Embryonic facial prominence (tissue), 1 donor: ENCODE data around the gene SH3RF1.

ENCODE experiments used
- DNase-seq: peaks from one replicate; pipeline ENCODE4 v3.0.0-alpha.2; 2016; ENCODE audit errors: extremely low spot score

SH3RF1 gene

DNA sequence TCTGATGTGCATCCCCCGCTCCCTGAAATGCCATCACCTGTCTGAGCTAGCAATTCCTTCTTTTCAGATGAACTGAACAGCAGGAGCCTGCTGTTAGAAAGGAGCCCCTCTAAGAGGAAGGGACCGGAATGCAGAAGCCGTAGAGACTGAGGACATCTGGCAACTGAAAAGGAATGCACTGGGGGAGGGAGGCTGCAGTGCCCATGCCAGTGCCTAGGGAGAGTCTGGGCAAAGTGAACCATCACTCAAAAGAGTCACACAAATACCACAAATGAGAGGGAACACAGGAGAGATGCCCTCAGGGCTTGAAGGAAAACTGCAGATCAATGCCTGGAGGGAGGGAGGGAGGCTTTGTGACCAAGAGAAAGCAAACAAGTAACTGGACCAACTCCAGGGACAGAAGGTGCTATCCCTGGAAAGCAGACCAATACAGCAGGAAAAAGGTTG is 166.8 kb downstream of the SH3RF1 start:
- DNase-seq, result no peak

DNA sequence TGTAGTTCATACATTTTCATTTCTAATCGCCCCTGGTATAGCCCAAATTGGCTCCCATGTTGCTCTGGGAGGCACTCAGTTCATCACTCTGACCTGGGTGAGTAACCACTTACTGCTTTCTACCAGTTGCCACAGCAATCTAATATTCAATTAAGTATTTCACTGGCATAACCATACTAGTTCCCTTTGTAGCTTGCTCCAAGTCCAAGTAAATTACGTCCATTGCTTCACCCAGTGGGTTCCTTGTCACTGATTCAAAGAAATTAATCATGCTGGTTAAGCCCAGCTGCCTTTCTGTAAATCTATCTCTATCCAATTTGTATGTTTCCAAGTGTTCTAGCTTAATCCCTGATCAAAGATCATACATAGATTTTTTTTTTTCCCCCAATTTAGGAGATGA is 168.7 kb downstream of the SH3RF1 start:
- no peak for DNase-seq

DNA sequence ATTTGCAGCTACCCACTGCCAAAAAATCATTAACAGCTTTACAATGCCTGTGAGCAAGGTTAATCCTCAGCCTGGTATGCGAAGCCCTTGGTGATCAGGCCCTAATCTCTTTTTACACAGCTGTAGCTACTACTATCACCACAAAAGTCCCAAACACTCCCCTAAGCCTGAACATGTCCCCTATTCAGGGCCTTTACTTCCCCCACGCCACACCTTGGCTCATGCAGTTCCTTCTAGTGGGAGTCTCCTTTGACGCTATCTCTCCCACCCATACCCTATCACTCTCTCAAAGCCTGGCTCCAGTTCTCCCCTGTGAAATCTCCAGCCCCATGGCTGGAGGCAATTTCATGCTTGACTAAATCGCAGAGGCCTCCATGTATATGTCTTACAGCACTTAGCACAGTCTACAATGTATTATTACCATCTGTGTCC is 170.1 kb downstream of the SH3RF1 start:
- DNase-seq, result no peak

DNA sequence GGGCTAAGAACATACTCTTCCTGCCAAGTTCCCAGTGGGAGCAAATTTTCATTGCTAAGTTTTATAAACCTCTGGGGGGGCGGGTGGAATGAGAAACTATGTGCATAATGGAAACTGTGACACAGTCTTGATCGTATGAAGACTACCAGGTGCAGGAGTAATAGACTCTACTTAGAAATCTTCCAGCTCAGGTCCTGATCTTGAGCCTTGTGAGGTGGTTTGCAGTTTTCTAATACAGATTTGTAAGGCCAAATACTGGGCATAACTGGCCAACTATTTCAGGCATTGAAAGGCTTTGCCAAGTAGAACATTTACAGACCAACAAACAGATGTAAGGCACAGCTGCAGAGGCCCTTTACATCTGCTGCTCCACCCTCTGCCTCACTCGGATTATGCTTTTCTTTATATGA is 171.0 kb downstream of the SH3RF1 start:
- DNase-seq, result peak; percentile 51

DNA sequence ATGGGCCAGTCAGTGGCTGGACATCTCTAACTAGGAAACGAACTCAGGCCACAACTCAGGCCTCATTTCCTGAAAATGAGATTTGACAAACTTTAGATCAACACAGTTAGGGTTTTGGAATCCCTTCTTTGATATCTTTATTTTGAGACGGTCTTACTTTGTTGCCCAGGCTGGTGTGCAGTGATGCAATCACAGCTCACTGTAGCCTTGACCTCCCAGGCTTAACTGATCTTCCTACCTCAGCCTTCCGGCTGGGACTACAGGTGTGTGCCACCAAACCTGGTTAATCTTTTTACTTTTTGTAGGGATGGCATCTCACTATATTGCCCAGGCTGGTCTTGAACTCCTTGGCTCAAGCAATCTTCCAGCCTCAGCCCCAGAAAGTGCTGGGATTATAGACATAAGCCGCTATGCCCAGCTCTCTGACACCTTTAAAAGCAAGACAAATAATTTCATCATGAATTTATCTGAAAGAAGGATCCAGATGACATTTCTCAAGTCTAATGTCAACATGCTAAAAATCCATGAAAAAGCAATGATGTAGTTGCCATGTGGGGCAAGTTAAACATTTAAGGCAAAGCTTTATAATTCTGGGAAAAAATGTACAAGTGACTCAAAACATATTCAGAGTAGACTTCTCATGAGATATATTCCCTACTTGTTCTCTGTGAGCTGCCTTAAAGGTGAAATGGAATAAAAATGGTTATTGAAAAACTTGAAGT is 171.6 kb downstream of the SH3RF1 start:
- no peak for DNase-seq

DNA sequence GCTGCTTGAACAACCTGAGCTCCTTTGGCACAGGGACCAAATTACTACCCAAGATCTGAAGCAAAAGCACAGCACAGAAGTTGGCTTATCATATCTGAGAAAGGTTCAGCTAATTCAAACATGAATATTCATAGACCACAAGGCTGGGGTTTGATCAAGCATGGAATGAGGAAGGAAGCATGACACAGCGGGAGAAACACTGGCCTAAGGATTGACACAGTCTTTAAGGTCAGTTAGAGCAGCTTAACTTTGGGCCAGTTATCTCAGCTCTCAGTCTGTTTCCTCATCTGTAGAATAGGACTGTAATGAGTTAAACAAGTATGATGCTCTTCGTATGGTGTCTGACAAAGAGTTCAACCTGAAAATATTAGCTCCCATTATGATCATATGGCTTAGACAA is 172.2 kb downstream of the SH3RF1 start:
- no peak for DNase-seq

DNA sequence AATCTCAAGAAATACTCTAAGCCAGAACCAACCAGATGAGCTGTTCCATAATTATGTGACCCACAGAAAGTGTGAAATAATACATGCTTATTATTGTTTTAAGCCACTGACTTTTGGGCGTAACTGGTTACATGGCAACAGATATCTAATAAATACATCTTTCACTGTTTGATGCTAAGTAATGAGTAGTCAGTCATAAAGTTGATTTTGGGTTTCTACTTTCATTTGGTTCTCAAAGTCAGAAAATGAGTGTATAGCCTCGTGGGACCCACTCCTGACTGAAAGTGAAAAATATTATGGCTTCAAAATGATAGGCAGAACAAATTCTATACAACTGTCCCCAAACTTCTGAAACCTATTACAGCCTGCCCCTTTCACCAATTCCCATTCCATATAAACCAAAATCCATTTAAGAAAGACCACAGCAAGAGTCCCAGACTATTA is 172.7 kb downstream of the SH3RF1 start:
- DNase-seq, result no peak

DNA sequence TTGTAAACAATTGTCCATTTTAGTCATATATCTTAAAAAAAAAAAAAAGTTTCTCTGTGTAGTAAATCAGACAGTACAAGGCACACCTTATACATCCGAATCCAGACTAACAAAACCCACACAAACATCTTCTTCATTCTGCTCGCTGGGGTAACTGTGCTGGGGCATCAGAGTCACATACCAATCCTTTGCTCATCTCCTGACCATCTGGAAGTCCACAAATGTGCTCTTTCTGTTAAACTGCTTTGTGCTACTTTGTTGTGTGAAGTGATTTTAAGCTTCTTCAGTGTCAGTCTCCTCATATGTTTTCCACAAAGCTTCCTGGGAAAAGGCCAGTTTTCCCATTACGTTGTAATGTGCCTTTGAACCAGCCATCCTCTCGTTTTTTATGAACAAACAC is 174.5 kb downstream of the SH3RF1 start:
- DNase-seq, result no peak

DNA sequence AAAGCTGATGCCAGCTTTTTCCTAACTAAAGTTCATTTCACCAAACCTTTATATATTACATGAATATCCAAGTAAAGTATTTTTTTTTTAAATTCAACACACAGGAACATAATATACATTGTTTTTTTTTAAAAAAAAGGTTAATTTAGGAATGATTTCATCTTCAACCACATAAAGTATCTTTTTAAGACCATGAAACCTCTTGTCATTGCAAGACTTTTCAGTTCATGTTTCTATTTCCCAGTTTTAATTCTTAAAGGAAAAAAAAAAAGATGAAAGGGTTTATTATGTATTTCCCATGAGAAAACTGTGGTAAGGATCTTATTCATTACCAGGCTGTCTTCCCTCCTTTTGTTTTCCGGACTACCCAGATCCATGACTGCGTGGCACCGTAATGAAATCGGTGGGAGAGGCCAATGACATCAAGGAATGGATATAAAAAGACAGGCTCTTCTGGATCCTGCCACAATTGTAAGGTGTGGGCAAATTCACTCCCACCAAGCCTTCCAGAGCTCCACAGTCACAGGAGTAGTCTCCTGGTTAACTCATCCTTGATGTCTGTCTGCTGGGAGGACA is 176.0 kb downstream of the SH3RF1 start:
- DNase-seq, result no peak

DNA sequence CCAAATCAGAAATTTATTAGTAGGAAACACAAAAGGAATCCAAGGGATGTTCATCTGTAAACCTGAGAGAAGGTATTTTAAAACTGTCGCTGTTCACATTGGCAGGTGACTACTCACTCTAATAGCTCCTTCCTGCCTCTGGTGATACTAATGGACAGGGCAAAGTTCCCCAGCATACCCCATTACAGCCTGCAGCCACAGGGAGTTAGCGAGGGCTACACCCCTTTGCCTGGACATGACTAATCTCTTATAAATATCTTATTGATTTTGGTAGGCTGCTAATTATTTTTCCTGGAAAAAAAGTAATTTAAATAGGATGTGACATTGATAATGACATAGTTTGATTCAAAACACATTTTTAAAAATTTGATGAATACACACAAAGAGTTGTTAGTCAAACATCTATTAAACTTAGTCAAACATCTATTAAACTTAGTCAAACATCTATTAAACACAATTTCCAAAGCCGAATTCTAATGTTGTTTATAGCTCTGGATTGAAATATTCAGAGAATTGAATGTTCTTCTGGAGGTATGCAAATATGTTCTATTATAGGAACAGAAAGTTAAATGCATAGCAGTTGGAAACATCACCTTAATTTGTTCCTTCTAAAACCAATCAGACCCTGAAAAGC is 177.8 kb downstream of the SH3RF1 start:
- DNase-seq, result no peak

DNA sequence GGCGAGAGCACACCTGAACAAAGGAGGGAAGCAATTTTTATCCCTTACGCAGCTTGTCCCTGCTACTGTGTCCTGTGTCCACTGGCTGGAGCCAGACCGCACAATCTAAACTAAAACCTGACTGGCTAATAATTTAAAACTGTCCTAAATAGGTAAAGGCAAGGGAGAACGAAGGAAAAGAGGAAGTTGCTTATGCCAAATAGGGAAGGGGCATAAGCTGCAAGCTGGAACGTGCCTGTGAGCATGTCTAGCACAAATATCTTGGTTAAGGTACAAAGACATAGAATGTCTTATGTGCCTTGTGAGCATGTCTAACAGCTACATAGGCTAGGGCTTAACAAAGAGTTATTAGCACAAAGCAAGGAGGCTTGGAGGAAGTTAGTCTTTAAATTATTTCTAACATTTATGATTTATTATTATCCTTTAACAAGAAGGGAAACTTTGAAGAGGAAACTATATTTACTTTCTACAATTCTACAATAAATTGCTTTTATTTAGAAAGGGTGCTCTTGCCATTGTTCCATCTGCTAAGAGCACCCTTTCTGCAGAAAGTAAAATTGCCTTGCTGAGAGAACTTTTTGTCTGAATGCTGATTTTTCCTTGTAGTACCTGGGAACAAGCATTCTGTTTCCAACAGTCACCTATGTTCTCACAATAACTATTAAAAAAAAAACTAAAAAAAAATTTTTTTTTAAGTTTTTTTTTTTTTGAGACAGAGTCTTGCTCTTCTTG is 180.1 kb downstream of the SH3RF1 start:
- DNase-seq, result no peak

DNA sequence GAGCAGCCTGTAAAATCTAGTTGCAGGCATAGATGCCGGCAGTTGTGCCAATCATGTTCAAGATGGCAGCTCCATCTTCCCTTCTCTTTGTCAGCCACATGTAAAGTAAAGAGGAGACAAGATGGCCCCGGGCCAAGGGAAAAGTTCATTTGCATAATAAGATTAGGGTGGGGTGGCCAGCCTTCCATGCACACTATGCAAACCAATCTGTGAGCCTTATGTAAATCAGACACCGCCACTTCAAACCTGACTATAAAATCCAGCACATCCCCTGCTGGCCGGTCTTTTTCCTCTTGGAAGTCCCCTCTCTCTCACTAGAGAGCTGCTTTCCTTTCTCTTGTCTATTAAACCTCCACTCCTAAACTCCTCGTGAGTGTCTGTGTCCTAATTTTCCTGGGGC is 181.8 kb downstream of the SH3RF1 start:
- DNase-seq, result no peak

DNA sequence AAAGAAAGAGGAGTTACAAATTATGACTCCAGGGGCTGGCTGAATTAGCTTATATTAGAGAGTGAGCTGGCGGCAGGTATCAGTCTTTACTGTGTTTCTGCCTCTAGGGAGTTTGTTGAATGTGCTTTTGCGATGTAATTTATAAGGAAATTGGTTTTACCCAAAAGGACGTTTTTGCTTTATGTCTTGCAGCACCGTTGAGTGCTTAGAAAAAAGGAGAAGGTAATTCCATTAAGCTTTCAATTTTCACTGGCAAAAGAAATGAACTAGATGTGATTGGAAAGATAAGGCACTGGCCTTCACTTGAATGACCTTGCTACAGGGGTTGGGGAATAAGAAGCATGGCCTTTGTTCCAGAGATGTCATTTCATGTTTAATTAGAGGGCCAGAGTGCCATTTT is 185.8 kb downstream of the SH3RF1 start:
- DNase-seq, result no peak

DNA sequence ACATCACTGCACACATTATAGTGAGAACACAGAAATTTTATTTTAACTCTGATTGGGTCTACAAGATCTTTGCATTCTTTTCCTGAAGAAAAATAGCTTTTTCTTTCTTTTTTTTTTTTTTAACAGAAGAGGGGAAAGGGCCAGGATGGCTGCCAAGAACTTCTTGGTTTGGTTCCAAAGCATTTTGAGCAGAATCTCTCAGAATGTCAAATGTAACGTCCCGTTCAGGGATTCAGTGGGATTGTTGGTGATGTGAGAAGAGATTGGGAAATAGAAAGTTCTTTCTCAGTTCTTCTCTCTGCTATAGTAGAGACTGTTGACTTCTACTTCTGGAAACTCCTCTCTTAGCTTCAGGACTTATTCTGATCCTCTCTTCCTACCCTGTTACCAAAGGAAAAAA is 189.8 kb downstream of the SH3RF1 start:
- no peak for DNase-seq

DNA sequence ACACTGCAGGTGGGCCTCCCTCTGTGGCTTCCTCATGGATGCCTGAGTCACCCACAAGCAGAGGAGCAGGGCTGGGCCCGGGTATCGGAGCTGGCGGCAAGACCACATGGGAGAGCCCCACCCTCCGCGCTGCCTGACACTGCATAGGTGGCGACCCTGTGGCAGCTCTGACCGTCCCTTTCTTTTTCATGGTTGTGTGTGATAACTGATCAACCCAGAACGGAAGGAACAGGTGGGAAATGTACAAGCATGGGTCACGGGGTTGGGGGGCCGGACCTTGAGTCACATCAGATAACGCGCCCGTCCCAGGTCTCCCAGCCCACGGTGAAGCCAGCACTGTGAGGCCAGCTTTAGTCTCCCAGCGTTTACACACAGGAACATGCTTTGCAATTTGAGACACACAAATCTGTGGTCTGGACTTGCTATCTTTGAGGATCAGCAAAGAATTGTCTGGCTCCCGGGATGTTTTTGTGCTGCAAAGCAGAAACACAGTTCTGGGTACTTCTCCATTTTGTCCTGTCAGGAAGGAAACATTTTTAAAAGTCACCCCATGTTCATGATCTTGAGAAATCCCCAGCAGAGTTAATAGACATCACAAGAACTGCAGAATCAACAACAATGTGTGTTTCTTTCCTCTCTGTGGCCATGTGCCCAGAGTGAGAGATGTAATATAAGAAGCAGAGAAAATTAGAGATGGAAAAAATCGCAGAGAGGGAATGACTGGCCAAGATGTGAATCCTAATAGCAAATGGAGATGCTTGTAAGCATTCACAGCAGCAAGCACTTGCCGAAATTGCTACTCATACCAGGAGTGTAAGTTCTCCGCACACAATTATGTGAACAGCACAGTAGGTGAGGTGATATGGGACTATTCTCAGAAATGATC is 190.6 kb downstream of the SH3RF1 start:
- DNase-seq, result peak; percentile 76

DNA sequence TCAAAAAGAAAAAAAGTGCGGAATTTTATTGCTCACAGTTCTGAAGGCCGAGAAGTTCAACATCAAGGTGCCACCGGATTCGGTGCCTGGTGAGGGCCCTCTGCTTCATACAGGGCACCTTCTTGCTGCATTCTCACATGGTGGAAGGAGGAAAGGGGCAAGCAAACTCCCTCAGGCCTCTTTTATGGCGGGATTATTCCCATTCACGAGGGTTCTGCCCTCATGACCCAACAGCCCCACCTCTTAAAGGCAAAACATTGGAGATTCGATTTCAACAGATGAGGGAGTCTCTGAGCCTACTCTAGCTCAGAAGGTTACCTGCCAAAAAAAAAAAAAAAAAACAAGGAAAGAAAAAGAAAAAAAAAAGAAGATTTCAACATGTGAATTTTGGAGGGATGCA is 196.6 kb downstream of the SH3RF1 start:
- DNase-seq, result no peak

DNA sequence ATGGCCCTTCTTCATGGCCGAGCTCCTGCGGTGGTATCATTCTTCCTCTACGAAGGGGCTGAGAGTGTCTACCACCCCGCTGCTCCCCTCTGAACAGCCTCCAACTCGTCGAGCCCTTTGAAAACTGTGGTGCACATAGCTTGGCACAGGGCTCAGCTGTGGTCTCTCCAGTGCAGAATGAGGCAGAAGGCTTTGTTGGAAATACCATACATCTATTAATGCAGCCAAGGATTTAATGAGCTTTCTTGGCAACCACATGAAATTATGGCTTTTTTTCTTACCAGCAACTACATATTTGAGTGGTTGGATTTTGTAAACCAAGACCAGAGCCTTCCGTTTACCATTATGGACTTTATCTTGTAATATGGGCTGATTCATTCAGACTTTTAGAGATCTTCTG is 199.0 kb downstream of the SH3RF1 start:
- DNase-seq, result no peak

DNA sequence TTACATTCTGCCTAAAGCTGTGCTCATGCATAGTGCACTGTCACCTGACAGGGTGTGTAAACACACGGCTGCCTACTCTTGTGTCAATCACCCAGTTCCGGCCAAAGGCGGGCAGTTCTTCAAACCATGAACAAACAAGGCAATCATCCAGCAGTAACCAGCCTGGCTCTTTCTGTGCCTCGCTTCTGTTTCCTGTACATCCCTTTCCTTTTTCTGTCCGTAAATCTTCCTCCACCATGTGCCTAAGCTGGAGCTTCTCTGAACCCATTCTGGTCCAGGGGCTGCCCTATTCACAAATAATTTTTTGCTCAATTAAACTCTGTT is 199.9 kb downstream of the SH3RF1 start:
- no peak for DNase-seq

DNA sequence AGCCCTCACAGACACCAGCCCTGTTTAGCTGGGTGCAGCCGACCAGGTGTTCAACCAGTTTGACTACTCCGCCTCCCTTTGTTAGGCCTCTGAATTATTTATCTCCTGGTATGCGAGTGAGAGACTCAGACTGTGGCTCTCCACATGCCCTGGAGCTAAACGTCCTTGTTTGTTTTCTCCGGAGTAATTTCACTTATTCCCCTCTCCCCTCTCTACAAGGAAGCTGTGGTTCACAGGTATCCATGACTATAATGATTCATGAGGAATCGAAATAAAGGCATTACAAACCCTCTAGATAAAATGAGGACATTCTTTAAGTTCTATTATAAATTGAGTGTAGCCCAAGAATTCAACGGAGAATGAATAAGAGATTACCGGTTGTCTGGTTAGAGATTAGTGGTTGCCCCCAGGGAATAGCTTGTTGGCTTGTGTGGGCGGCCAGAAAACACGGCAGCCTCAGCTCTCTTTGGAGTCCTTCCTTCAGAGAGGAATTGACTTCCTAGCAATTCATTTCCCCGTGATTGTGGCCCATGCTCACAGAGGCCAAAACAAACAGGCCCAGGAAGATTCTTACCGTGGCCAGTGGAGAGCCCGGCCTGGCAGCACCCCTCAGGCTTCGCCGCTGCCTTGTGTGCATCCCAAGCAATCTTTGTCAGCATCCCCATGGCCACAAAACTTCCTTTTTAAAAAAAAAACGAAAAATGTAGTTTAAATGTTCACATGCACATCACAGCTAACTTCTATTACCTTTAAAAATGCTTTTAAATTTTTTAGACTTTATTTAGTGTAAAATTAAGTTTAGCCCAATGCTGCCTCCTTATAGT is 200.5 kb downstream of the SH3RF1 start:
- peak; percentile 70 for DNase-seq

DNA sequence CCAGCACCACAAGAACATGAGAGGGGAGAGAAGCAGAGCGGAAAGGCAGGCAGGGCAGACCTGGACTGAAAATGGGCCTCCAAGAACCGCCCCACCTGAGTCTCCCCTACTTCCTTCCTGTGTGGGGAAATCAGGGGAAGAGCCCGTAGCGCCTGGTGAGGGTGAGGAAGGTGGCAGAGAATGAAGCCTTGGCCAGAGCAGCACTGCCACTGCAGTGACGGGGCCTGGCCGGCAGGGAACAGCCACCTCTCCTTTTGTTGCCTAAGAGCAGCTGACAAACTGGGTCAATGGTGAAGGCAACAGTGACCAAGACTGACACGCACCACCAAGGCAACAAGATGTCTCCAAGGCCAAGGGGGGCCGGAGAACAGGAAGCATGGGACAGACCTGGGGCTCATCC is 202.3 kb downstream of the SH3RF1 start:
- DNase-seq, result no peak

DNA sequence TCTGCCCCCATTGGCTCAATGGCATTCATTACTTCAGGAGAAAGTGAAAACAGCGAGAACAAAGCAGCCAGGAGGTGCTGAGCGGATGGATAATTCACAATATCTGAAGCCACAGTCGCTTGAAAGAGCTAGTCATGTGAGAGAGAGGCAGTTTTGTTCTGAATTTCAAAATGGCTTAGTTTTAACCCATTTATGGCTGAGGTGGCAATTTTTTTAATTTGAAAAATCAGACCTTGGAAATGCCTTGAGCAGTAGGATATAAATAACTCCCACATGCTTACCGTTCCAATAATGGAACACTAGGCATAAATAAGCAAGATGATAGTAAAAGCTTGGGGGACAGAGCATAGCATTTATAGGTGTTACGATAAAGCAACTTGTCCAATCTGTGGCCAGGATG is 203.8 kb downstream of the SH3RF1 start:
- DNase-seq, result no peak
